T-helper 1 cell treated with Interleukin-12 subunit alpha and Interleukin-12 subunit beta and Interleukin-4 antibody, amounts not matched to agents 30 μg/mL and 1 μg/mL, for 36 hours (primary cell): ENCODE data around the gene PSMD2.
A peak's percentile ranks its signal among the peaks of the same experiment; 100 is the strongest.
"Not testable (repeated sequence)": the region's sequence is repeated elsewhere in the genome, so short reads cannot be mapped to it uniquely, and the experiment has no call there.

ENCODE experiments used
- H3K27ac Mint-ChIP-seq: one replicate; pipeline ENCODE4 v1.8.0; 2021; ENCODE audit warnings: mild to moderate bottlenecking, mixed read lengths
- H3K27me3 Mint-ChIP-seq: one replicate; pipeline ENCODE4 v1.8.0; 2021; ENCODE audit warnings: low read depth, mixed read lengths
- H3K36me3 Mint-ChIP-seq: one replicate; pipeline ENCODE4 v1.8.0; 2021; ENCODE audit warnings: low read depth, mixed read lengths
- H3K4me1 Mint-ChIP-seq: one replicate; pipeline ENCODE4 v1.8.0; 2021; ENCODE audit warnings: low read depth, mixed read lengths
- H3K4me3 Mint-ChIP-seq: one replicate; pipeline ENCODE4 v1.8.0; 2021; ENCODE audit warnings: mild to moderate bottlenecking, moderate library complexity, mixed read lengths
- H3K9me3 Mint-ChIP-seq: one replicate; pipeline ENCODE4 v1.8.0; 2021; ENCODE audit warnings: mixed read lengths

PSMD2 gene

GRCh38 chr3:184336547-184337398 is 37.7 kb downstream of the PSMD2 start:
- Mint-ChIP-seq H3K9me3 (no peaks in the 10 kb centered on the region), H3K27me3 (peaks cover 6% of the 10 kb centered on the region), H3K4me1 (peaks cover 46% of the 10 kb centered on the region), H3K27ac (peak overlapping the region; percentile 84), H3K4me3 (peak overlapping the region; percentile 84), H3K36me3 (peaks cover 39% of the 10 kb centered on the region)

GRCh38 chr3:184337399-184337714 is 38.3 kb downstream of the PSMD2 start, which contains the start of gene FAM131A:
FAM131A (plus strand) TSS chr3:184337600; CDS start chr3:184337631, 31 bp downstream.
- Mint-ChIP-seq H3K4me1 (peaks cover 44% of the 10 kb centered on the region), H3K27ac (peak within 1 kb of the TSS; percentile 84), H3K9me3 (no peaks in the 10 kb centered on the region), H3K36me3 (peaks cover 34% of the 10 kb centered on the region), H3K27me3 (peaks cover 6% of the 10 kb centered on the region), H3K4me3 (peak within 1 kb of the TSS; percentile 84)

- no peak overlapping the region for H3K27ac Mint-ChIP-seq
- no peaks in the 10 kb centered on the region for H3K9me3 Mint-ChIP-seq
- H3K4me1 Mint-ChIP-seq: peaks cover 38% of the 10 kb centered on the region
- H3K36me3 Mint-ChIP-seq: peaks cover 27% of the 10 kb centered on the region
- H3K27me3 Mint-ChIP-seq: peaks cover 6% of the 10 kb centered on the region
- H3K4me3 Mint-ChIP-seq: peak overlapping the region; percentile 32
Measured at GRCh38 chr3:184337981-184338380, 38.9 kb downstream of the PSMD2 start.

GRCh38 chr3:184338511-184338945 is 39.5 kb downstream of the PSMD2 start:
- peaks cover 33% of the 10 kb centered on the region for H3K4me1 Mint-ChIP-seq
- no peaks in the 10 kb centered on the region for H3K9me3 Mint-ChIP-seq
- H3K27me3 Mint-ChIP-seq: peaks cover 6% of the 10 kb centered on the region
- peaks cover 22% of the 10 kb centered on the region for H3K36me3 Mint-ChIP-seq
- no peak overlapping the region for H3K4me3 Mint-ChIP-seq
- no peak overlapping the region for H3K27ac Mint-ChIP-seq

DNA sequence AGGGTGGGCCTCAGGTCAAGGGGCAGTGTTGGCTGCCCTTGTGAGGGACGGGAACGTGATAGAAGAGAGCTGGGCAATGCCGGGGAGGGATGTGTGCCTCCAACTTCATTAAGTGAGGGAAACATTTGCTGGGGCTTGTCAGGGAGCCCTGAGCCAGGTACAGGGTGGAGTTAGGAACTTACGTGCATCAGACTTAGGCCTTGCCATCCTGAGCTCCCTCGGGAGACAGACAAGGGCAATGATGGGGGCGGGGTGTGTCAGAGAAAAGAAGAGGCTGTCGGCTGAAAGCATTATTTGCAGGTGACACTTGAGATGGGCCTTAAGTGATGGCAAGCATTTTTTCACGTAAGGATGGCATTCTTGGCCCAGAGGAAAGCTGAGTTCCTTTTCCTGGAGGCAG is 40.0 kb downstream of the PSMD2 start:
- Mint-ChIP-seq H3K4me3 (no peak overlapping the region), H3K27ac (no peak overlapping the region)

DNA sequence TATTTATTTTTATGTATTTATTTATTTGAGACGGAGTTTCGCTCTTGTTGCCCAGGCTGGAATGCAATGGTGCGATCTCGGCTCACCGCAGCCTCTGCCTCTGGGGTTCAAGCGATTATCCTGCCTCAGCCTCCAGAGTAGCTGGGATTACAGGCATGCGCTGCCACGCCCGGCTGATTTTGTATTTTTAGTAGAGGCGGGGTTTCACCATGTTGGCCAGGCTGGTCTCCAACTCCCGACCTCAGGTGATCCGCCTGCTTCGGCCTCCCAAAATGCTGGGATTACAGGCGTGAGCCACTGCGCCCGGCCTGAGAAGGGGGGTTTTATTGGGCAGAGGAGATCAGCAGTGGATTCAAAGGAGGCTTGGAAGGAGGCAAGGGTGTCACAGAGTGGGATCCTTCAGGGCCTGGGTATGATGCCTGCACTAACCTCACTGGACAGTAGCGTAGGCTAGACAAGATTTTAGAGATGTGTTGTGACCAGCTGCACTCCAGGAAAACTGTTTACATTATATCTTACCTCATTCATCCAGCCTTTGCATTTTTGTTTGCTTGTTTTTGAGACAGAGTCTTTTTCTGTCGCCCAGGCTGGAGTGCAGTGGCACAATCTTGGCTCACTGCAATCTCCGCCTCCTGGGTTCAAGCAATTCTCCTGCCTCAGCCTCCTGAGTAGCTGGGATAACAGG is 40.6 kb downstream of the PSMD2 start:
- H3K27ac Mint-ChIP-seq, H3K9me3 Mint-ChIP-seq, H3K4me3 Mint-ChIP-seq, H3K27me3 Mint-ChIP-seq: not testable (repeated sequence)
- H3K4me1 Mint-ChIP-seq: peaks cover 23% of the 10 kb centered on the region
- H3K36me3 Mint-ChIP-seq: peaks cover 12% of the 10 kb centered on the region

More for the DNA sequence above, 40.0 kb downstream of the PSMD2 start:
- Mint-ChIP-seq H3K9me3 (no peaks in the 10 kb centered on the region), H3K4me1 (peaks cover 29% of the 10 kb centered on the region), H3K27me3 (peaks cover 6% of the 10 kb centered on the region), H3K36me3 (peaks cover 18% of the 10 kb centered on the region)

DNA sequence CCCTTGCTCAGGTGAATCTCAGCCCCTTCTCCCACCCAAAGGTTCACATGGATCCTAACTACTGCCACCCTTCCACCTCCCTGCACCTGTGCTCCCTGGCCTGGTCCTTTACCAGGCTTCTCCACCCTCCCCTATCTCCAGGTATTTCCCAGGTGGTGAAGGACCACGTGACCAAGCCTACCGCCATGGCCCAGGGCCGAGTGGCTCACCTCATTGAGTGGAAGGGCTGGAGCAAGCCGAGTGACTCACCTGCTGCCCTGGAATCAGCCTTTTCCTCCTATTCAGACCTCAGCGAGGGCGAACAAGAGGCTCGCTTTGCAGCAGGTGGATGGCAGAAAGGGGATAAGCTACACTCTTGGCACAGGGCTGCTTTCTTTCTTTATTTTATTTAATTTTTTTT is 42.9 kb downstream of the PSMD2 start:
- Mint-ChIP-seq H3K4me3 (no peak overlapping the region), H3K27me3 (peaks cover 6% of the 10 kb centered on the region), H3K9me3 (no peaks in the 10 kb centered on the region), H3K27ac (no peak overlapping the region), H3K36me3 (peaks cover 5% of the 10 kb centered on the region), H3K4me1 (peaks cover 16% of the 10 kb centered on the region)

DNA sequence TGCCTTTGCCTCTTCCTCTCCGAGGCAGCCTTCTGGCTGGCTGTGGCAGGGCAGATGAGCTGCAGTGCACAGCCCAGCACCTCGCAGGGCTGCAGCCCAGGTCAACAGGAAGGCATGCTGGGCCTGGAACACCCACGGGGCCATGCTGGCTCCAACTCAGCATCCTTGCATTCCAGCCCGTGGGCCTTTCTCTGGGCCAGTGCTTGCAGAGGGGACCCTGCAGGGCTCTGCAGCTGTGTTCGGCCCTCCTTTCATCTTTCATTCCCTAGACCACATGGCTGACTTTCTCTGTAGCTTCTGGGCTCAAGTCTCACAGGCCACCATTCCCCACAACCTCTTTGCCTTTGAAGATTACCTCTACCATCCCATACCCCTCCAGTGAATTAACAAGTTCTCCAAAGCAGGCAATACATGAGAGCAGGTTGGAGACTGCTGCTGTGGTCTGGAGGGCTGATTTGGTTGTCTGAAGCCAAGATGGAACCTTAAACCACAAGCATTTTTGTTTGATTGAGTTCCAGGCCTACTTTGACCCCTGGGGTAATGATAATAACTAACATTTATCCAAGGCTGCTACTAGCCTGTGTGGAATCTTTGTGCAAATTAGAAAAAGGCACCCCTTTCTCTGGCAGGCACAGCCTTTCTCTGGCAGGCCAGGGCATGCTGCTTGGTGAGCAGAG is 44.3 kb downstream of the PSMD2 start:
- no peak overlapping the region for H3K27ac Mint-ChIP-seq
- H3K4me1 Mint-ChIP-seq: peaks cover 10% of the 10 kb centered on the region

DNA sequence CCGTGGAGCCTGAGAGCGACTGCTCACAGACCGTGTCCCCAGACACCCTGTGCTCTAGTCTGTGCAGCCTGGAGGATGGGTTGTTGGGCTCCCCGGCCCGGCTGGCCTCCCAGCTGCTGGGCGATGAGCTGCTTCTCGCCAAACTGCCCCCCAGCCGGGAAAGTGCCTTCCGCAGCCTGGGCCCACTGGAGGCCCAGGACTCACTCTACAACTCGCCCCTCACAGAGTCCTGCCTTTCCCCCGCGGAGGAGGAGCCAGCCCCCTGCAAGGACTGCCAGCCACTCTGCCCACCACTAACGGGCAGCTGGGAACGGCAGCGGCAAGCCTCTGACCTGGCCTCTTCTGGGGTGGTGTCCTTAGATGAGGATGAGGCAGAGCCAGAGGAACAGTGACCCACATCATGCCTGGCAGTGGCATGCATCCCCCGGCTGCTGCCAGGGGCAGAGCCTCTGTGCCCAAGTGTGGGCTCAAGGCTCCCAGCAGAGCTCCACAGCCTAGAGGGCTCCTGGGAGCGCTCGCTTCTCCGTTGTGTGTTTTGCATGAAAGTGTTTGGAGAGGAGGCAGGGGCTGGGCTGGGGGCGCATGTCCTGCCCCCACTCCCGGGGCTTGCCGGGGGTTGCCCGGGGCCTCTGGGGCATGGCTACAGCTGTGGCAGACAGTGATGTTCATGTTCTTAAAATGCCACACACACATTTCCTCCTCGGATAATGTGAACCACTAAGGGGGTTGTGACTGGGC is 45.7 kb downstream of the PSMD2 start:
- Mint-ChIP-seq H3K9me3 (no peaks in the 10 kb centered on the region), H3K36me3 (no peaks in the 10 kb centered on the region), H3K27ac (no peak overlapping the region), H3K4me3 (no peak overlapping the region), H3K4me1 (peaks cover 6% of the 10 kb centered on the region), H3K27me3 (no peaks in the 10 kb centered on the region)

More for the DNA sequence above, 44.3 kb downstream of the PSMD2 start:
- no peak overlapping the region for H3K4me3 Mint-ChIP-seq
- no peaks in the 10 kb centered on the region for H3K27me3 Mint-ChIP-seq
- H3K36me3 Mint-ChIP-seq: no peaks in the 10 kb centered on the region
- no peaks in the 10 kb centered on the region for H3K9me3 Mint-ChIP-seq

GRCh38 chr3:184345317-184346144 is 46.5 kb downstream of the PSMD2 start:
- H3K36me3 Mint-ChIP-seq: no peaks in the 10 kb centered on the region
- H3K4me3 Mint-ChIP-seq: no peak overlapping the region
- H3K27me3 Mint-ChIP-seq: no peaks in the 10 kb centered on the region
- no peaks in the 10 kb centered on the region for H3K9me3 Mint-ChIP-seq
- H3K27ac Mint-ChIP-seq: no peak overlapping the region
- H3K4me1 Mint-ChIP-seq: peaks cover 5% of the 10 kb centered on the region

- no peaks in the 10 kb centered on the region for H3K36me3 Mint-ChIP-seq
- H3K4me1 Mint-ChIP-seq: no peaks in the 10 kb centered on the region
- H3K27me3 Mint-ChIP-seq: no peaks in the 10 kb centered on the region
- H3K27ac Mint-ChIP-seq: no peak overlapping the region
- H3K9me3 Mint-ChIP-seq: no peaks in the 10 kb centered on the region
- H3K4me3 Mint-ChIP-seq: no peak overlapping the region
Measured at GRCh38 chr3:184346480-184347190, 47.6 kb downstream of the PSMD2 start.

DNA sequence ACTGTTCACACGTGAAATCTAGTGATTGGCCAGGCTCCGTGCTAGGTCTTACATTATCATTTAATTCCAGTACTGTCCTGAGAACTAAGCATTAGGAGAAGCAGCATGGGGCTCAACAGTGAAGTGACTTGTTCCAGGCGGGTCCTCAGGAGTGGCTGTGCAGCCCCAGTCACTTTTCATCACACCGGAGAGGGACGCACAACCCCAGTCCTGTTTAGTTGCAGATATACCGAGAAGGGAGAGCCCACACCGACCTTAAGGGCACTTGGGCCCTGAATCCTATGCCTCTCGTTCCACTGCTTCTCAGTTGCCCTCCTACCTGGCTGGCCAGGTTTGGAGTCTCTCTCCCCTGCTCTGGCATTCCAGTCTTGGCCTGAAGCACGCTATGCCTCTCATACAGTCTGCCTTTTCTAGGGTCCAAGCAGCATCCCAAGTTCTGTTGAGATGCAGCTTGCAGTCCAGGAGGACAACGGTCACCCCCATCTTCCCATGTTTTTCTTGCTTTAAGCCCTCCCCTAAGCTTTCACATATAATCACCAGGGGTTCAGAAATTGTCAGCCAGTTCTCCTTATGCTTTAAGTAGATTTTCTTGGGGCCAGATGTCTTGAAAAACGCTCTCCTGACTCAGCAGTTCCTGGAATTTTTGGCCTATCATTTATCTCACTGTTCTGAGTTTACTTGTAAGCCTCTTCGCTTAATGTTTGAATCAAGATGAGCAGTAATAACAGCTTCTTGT is 48.4 kb downstream of the PSMD2 start:
- no peaks in the 10 kb centered on the region for H3K9me3 Mint-ChIP-seq
- H3K4me1 Mint-ChIP-seq: no peaks in the 10 kb centered on the region
- H3K36me3 Mint-ChIP-seq: no peaks in the 10 kb centered on the region
- H3K4me3 Mint-ChIP-seq: no peak overlapping the region
- no peak overlapping the region for H3K27ac Mint-ChIP-seq
- no peaks in the 10 kb centered on the region for H3K27me3 Mint-ChIP-seq

DNA sequence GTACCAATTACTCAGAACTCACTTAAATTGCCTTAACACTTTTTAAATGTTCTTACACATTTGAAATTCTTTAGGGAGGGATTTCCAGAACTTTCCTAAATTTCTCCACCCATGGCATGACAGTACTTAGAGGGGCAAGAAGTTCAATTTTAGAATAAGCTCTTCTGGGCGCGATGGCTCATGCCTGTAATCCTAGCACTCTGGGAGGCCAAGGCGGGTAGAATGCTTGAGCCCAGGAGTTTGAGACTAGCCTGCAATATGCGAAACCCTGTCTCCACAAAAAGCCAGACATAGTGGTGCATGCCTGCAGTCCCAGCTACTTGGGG is 49.0 kb downstream of the PSMD2 start:
- Mint-ChIP-seq H3K27me3 (no peaks in the 10 kb centered on the region), H3K4me3 (no peak overlapping the region), H3K36me3 (no peaks in the 10 kb centered on the region), H3K4me1 (no peaks in the 10 kb centered on the region), H3K27ac (no peak overlapping the region), H3K9me3 (no peaks in the 10 kb centered on the region)
